Naive thymus-derived CD4-positive, alpha-beta T cell (primary cell): Measurements from ENCODE around the gene PRMT9. TPM values are rescaled to one million over a fixed set of nuclear protein-coding genes. Genes with fewer than 3 reads are reported as not detected.

Experiments used
- ATAC-seq: fragments of 150-1000 bp; cut with Tn5 transposase; 2 replicates; pipeline ENCODE4 v1.10.0; 2021; ENCODE audit warnings: mild to moderate bottlenecking, moderate library complexity
- CTCF ChIA-PET: fragments of 350-600 bp; sonication (Branson Sonifier 250); formaldehyde crosslinking; loops from one replicate; lab custom pipeline; 2021; ENCODE audit warnings: antibody characterized with exemption; lab: Charles Lee
- POLR2A ChIA-PET: fragments of 350-600 bp; sonication (Branson Sonifier 250); formaldehyde crosslinking; loops from one replicate; lab custom pipeline; 2021; ENCODE audit warnings: antibody characterized with exemption, inconsistent platforms; lab: Charles Lee
- DNase-seq, 9 donors: peaks; one replicate each; pipeline versions ENCODE4 v3.0.0 to v3.0.0-alpha.2; 2020 to 2022; ENCODE audit warnings: mixed read lengths in 1 of 9
- H3K27ac ChIP-seq: one replicate; pipeline ENCODE4 v1.7.0; 2013; ENCODE audit warnings: mild to moderate bottlenecking, low read depth, low read length, moderate library complexity
- H3K27me3 ChIP-seq, 2 donors: one replicate each; pipeline ENCODE4 v1.7.0; 2013; ENCODE audit warnings: low read length in 2 of 2, mild to moderate bottlenecking in 2 of 2, moderate library complexity in 2 of 2; ENCODE audit not compliant: control insufficient read depth in 2 of 2, insufficient read depth in 2 of 2
- H3K36me3 ChIP-seq, 3 experiments: 1 replicate in 2 of 3; 2 replicates in 1 of 3; pipeline ENCODE4 v1.7.0; 2013; ENCODE audit warnings: low read length in 3 of 3, mild to moderate bottlenecking in 3 of 3, moderate library complexity in 1 of 3; ENCODE audit not compliant: insufficient read depth in 3 of 3, control insufficient read depth in 2 of 3
- H3K4me1 ChIP-seq, 2 donors: one replicate each; pipeline ENCODE4 v1.7.0; 2013; ENCODE audit warnings: low read length in 2 of 2, mild to moderate bottlenecking in 2 of 2, moderate library complexity in 1 of 2; ENCODE audit not compliant: control insufficient read depth in 2 of 2, insufficient read depth in 2 of 2
- H3K4me3 ChIP-seq: 2 replicates; pipeline ENCODE4 v1.7.0; 2013; ENCODE audit warnings: mild to moderate bottlenecking, low read length
- H3K9me3 ChIP-seq, 3 experiments: 1 replicate in 2 of 3; 2 replicates in 1 of 3; pipeline ENCODE4 v1.7.0; 2013; ENCODE audit warnings: low read length in 3 of 3; ENCODE audit not compliant: control insufficient read depth in 2 of 3
- H3K27ac Mint-ChIP-seq, 9 donors: one replicate each; pipeline ENCODE4 v1.8.0; 2020 to 2022; ENCODE audit warnings: mixed read lengths in 9 of 9, mild to moderate bottlenecking in 8 of 9, moderate library complexity in 5 of 9, inconsistent platforms in 2 of 9
- H3K27me3 Mint-ChIP-seq, 5 donors: one replicate each; pipeline ENCODE4 v1.8.0; 2021 to 2022; ENCODE audit warnings: mixed read lengths in 5 of 5, mild to moderate bottlenecking in 1 of 5
- H3K36me3 Mint-ChIP-seq, 5 donors: one replicate each; pipeline ENCODE4 v1.8.0; 2020 to 2022; ENCODE audit warnings: mixed read lengths in 5 of 5, mild to moderate bottlenecking in 3 of 5, inconsistent platforms in 1 of 5
- H3K4me1 Mint-ChIP-seq, 7 donors: one replicate each; pipeline ENCODE4 v1.8.0; 2020 to 2022; ENCODE audit warnings: mixed read lengths in 7 of 7, mild to moderate bottlenecking in 3 of 7, inconsistent platforms in 1 of 7
- H3K4me3 Mint-ChIP-seq, 10 donors: one replicate each; pipeline ENCODE4 v1.8.0; 2020 to 2022; ENCODE audit warnings: mild to moderate bottlenecking in 10 of 10, mixed read lengths in 10 of 10, moderate library complexity in 6 of 10, inconsistent platforms in 2 of 10
- H3K9me3 Mint-ChIP-seq, 11 donors: one replicate each; pipeline ENCODE4 v1.8.0; 2020 to 2022; ENCODE audit warnings: mixed read lengths in 11 of 11, mild to moderate bottlenecking in 4 of 11, inconsistent platforms in 1 of 11, moderate library complexity in 1 of 11
- intact Hi-C, 2 donors: fragments of 100-400 bp; cut with micrococcal nuclease; formaldehyde crosslinking; loops; one replicate each; pipeline ENCODE4 v1.15.1; 2023
- polyA plus RNA-seq, 2 donors: library from polyadenylated mRNA; unstranded; fragments of 300-500 nt; fragmentation: Illumina TruSeq; gene quantifications; one replicate each; pipeline ENCODE4 v1.2.3, GENCODE V29; 2021
- total RNA-seq, 6 experiments: library from RNA in 5 of 6; stranded (reverse) in 5 of 6; gene quantifications; 1 replicate in 5 of 6; 2 replicates in 1 of 6; pipeline ENCODE4 v1.2.3 and lab custom pipeline; 2021 to 2026

Gene PRMT9
- total RNA-seq, result 10 to 100 TPM in 4 of 5 experiments, 1 to 10 TPM in 1; 9.7 to 15.9 (median 10.8) TPM
- polyA plus RNA-seq, result 1 to 10 TPM; 4.7 to 8.3 TPM
- total RNA-seq (lab: John Stamatoyannopoulos, UW), result 52.0 reads per million, percentile 72 among the genes with 10 or more reads in this experiment

DNA sequence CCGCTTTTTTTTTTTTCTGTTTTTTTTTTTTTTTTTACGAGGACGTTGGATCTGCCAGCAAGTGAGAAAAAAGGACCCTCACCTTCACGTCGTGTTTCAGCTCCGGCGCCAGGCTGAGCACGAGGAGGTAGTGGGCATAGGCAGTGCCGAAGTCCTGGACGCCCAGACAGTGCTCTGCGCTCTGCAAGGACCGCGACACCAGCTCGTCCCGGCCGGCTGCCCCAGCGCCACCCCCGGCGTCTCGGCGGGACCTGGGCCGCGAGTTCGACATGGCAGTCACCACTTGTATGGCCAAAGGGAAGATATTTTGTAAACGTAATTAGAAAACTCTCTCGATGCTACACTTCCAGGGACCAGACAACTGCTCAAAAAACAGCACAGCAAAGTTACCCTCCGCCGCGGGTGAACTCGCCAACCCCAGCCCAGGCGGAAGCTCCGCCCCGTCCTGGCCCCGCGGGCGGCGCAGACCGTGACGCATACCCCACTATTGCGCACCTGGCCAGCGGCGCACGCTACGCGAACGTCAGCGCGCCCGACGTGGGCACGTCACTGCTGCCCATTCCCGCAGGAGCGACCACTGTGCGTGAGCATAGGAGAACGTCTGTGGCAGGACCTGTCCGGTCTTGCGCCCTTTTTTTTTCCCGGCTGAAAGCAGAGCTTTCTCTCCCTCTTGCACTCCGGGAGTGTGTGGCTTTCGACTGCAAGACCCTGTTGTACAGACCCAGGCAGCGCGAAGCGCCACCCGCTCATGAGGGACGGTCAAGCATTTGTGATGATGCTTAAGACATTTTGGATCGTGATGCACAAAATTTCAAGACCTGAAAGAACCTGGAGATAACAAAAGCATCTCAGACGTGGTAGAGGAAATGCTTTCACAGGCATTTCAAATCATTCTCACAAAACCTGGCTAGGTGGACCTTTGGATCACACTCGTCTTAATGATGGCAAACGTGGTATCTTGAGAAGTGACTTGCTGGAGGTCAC is at the start of gene PRMT9:
Gene PRMT9, minus strand, starts transcription at position 447 of the 984 bp plus-strand sequence. Its CDS starts 176 bp downstream, at position 271.
- peaks cover 4 to 16% of the 10 kb centered on the region in 2 donors for H3K4me1 ChIP-seq
- H3K36me3 ChIP-seq, result peaks cover 0 to 7% (median 0%) of the 10 kb centered on the region in 3 experiments
- ChIA-PET POLR2A (interaction anchor here (0.6 to 3.0 kb wide), 9 partner anchors 9 to 758 kb away, joined by 3 to 39 read pairs (median 4); partner anchors contain the start of genes ARHGAP10, NR3C2 and TMEM184C), CTCF (interaction anchor here (0.6 to 2.3 kb wide), 2 partner anchors 21 to 183 kb away, joined by 3 to 7 read pairs; no protein-coding TSS in a partner anchor)
- intact Hi-C loops, result loop anchor here (1.0 to 5.0 kb wide), 9 partner anchors 24 to 1747 kb away; partner anchors contain the start of genes NR3C2 (in 2 of the 2), TMEM184C (in 2 of the 2) and ZNF827 (in 1 of the 2)
- peaks cover 0 to 4% (median 0%) of the 10 kb centered on the region in 11 donors for H3K9me3 Mint-ChIP-seq
- peak within 1 kb of the TSS; percentile 89 to 100 (median 97) for H3K4me3 Mint-ChIP-seq
- H3K36me3 Mint-ChIP-seq, result peaks cover 0 to 10% (median 6%) of the 10 kb centered on the region in 5 donors
- H3K27me3 ChIP-seq, result no peaks in the 10 kb centered on the region
- H3K27me3 Mint-ChIP-seq, result peaks cover 0 to 11% (median 2%) of the 10 kb centered on the region in 5 donors
- peak within 1 kb of the TSS; percentile 86 to 99 (median 97) for H3K27ac Mint-ChIP-seq
- DNase-seq (peak; percentile 79 to 90 (median 85)), ATAC-seq (peak; percentile 98)
- H3K4me3 ChIP-seq, result peak within 1 kb of the TSS; percentile 97
- H3K27ac ChIP-seq, result peak within 1 kb of the TSS; percentile 95
- H3K4me1 Mint-ChIP-seq, result peaks cover 15 to 47% (median 38%) of the 10 kb centered on the region in 7 donors
- no peaks in the 10 kb centered on the region for H3K9me3 ChIP-seq

- POLR2A ChIA-PET, result interaction anchor here (1.1 to 1.9 kb wide), 4 partner anchors 9 to 710 kb away, joined by 4 to 11 read pairs (median 8); partner anchors contain the start of genes NR3C2, PRMT9 and TMEM184C
- Histone ChIP-seq H3K4me1 (peaks cover 14 to 15% of the 10 kb centered on the region in 2 donors), H3K27me3 (no peaks in the 10 kb centered on the region), H3K36me3 (no peaks in the 10 kb centered on the region), H3K9me3 (no peaks in the 10 kb centered on the region), H3K27ac (peak overlapping the region; percentile 63), H3K4me3 (peak overlapping the region; percentile 76)
- DNase-seq (peak in 5 of 9 donors; percentile 2 to 17 (median 14)), ATAC-seq (no peak)
- H3K27me3 Mint-ChIP-seq, result peaks cover 0 to 37% (median 0%) of the 10 kb centered on the region in 5 donors
- CTCF ChIA-PET, result interaction anchor here (0.6 to 2.4 kb wide), 3 partner anchors 23 to 134 kb away, joined by 4 to 16 read pairs (median 5); no protein-coding TSS in a partner anchor
- peaks cover 13 to 42% (median 24%) of the 10 kb centered on the region in 7 donors for H3K4me1 Mint-ChIP-seq
- H3K9me3 Mint-ChIP-seq, result peaks cover 0 to 2% (median 0%) of the 10 kb centered on the region in 11 donors
- intact Hi-C loops, result loop anchor here (1.0 to 10.0 kb wide), 6 partner anchors 60 to 710 kb away; partner anchors contain the start of genes TMEM184C (in 2 of the 2) and NR3C2 (in 1 of the 2)
- peak overlapping the region; percentile 52 to 92 (median 85) for H3K27ac Mint-ChIP-seq
- peak overlapping the region; percentile 89 to 97 (median 92) for H3K4me3 Mint-ChIP-seq
- H3K36me3 Mint-ChIP-seq, result peaks cover 0 to 4% (median 0%) of the 10 kb centered on the region in 5 donors
Measured at GRCh38 chr4:147732518-147733235, 48.7 kb upstream of the PRMT9 start.

DNA sequence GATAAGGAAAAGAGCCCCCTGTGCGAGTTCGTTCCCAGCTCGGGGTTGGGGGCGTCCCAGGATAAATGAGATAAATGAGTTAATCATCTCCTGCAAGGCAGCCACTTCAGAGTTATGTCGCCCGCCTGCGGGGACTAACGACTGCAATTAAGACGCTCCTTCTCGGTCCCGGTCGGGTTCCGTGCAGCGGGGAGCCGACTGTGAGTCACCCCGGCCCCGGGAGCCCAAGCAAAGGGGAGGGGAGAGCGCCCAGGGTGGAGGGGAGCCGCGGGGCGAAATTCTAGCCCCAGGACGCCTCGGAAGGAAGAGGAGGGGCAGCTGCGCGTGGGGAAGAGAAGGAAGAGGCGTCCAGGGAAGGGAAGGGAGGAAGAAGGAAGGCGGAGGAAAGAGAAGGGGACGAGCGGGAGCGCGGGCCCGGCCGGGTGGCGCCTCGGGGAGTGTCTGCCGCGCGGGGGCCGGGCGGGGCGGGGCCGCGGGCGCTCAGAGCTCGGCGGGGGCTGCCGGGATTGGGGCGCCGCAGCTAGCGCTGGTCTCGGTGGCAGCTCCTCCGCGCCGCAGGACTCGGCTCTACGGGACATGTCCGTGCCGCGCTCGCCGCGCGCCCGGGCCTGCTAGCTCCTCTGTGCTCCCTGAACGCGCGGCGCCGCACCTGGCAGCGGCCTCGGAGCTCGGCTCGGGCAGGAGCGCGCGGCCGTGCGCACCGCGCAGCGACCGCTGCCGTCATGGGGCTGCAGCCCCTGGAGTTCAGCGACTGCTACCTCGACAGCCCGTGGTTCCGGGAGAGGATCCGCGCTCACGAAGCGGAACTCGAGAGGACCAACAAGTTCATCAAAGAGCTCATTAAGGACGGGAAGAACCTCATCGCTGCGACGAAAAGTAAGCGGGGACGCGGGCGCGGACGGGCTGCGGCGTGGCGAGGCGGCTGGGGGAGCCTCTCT is 47.9 kb upstream of the PRMT9 start, which contains the start of gene ARHGAP10:
Gene ARHGAP10, plus strand, starts transcription at position 509 of the 938 bp plus-strand sequence. Its CDS starts 214 bp downstream, at position 723.
- H3K27me3 ChIP-seq, result no peaks in the 10 kb centered on the region
- Mint-ChIP-seq H3K9me3 (peaks cover 0 to 2% (median 0%) of the 10 kb centered on the region in 11 donors), H3K4me3 (peak within 1 kb of the TSS; percentile 89 to 97 (median 92)), H3K36me3 (peaks cover 0 to 4% (median 0%) of the 10 kb centered on the region in 5 donors), H3K4me1 (peaks cover 13 to 42% (median 24%) of the 10 kb centered on the region in 7 donors), H3K27ac (peak within 1 kb of the TSS; percentile 75 to 93 (median 88)), H3K27me3 (peaks cover 0 to 41% (median 0%) of the 10 kb centered on the region in 5 donors)
- intact Hi-C loops, result loop anchor here (1.0 to 10.0 kb wide), 10 partner anchors 23 to 713 kb away; partner anchors contain the start of genes PRMT9 (in 2 of the 2), TMEM184C (in 2 of the 2) and NR3C2 (in 1 of the 2)
- ATAC-seq, result peak; percentile 79
- CTCF ChIA-PET, result interaction anchor here (0.6 to 2.4 kb wide), 5 partner anchors 19 to 1062 kb away, joined by 3 to 16 read pairs (median 4); no protein-coding TSS in a partner anchor
- H3K36me3 ChIP-seq, result no peaks in the 10 kb centered on the region
- peak within 1 kb of the TSS; percentile 63 for H3K27ac ChIP-seq
- no peaks in the 10 kb centered on the region for H3K9me3 ChIP-seq
- H3K4me3 ChIP-seq, result peak within 1 kb of the TSS; percentile 76
- POLR2A ChIA-PET, result interaction anchor here (1.0 to 1.9 kb wide), 5 partner anchors 9 to 710 kb away, joined by 3 to 11 read pairs (median 5); partner anchors contain the start of genes NR3C2, PRMT9 and TMEM184C
- peaks cover 14 to 15% of the 10 kb centered on the region in 2 donors for H3K4me1 ChIP-seq
- peak; percentile 34 to 74 (median 54) for DNase-seq

DNA sequence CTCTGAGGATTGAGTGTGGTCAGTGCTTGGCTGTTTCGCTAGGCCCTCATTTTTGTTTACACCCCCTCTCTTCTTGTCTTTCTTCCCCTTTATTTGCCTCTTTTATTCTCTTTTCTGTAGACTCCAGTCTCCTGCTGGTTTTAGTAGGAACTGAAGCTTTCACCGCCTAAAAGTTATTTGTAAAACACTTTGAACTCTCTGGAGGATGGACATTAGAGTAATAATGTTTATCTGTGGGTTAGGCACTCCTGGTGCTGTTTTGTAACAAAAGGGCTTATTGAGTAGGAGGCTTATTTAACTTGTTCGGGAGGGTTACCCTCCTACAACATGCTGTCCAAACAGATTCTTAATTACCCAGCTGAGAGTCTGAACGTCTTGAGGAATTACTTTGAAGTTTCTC is 46.4 kb upstream of the PRMT9 start:
- H3K9me3 Mint-ChIP-seq, result peaks cover 0 to 2% (median 0%) of the 10 kb centered on the region in 11 donors
- DNase-seq (no peak), ATAC-seq (no peak)
- Histone ChIP-seq H3K4me1 (peaks cover 14 to 15% of the 10 kb centered on the region in 2 donors), H3K4me3 (no peak overlapping the region), H3K36me3 (no peaks in the 10 kb centered on the region), H3K27me3 (no peaks in the 10 kb centered on the region), H3K9me3 (no peaks in the 10 kb centered on the region), H3K27ac (no peak overlapping the region)
- H3K27me3 Mint-ChIP-seq, result peaks cover 0 to 41% (median 0%) of the 10 kb centered on the region in 5 donors
- CTCF ChIA-PET, result no interaction called here
- no peaks in the 10 kb centered on the region for H3K36me3 Mint-ChIP-seq
- H3K4me1 Mint-ChIP-seq, result peaks cover 13 to 30% (median 24%) of the 10 kb centered on the region in 7 donors
- POLR2A ChIA-PET, result no interaction called here
- intact Hi-C loops, result loop anchor here (2.0 to 10.0 kb wide), 3 partner anchors 22 to 714 kb away; no protein-coding TSS in a partner anchor
- H3K4me3 Mint-ChIP-seq, result peak overlapping the region in 3 of 10 donors; percentile 29 to 56 (median 40)
- peak overlapping the region in 3 of 9 donors; percentile 29 to 88 (median 49) for H3K27ac Mint-ChIP-seq
